Midbrain (tissue), 1 donor: ENCODE measurements around the gene TRIM17.
A peak's percentile ranks its signal among the peaks of the same experiment; 100 is the strongest.

Source experiments
- DNase-seq: peaks from one replicate; lab custom pipeline; 2025; lab: John Stamatoyannopoulos, UW

The TRIM17 gene

GRCh38 chr1:228416217-228416933 is at the start of gene TRIM17:
Gene TRIM17, minus strand, starts transcription at chr1:228416861. Its CDS starts 1,789 bp downstream, at chr1:228415072.
- DNase-seq = no peak

- DNase-seq = no peak
Observed at GRCh38 chr1:228465571-228466146, 49.0 kb upstream of the TRIM17 start.

- no peak for DNase-seq
Observed at GRCh38 chr1:228465141-228465540, 48.5 kb upstream of the TRIM17 start.

- DNase-seq = peak; percentile 87
Observed at GRCh38 chr1:228464487-228464983, 47.9 kb upstream of the TRIM17 start.

- DNase-seq = no peak
Observed at GRCh38 chr1:228463559-228464455, 47.1 kb upstream of the TRIM17 start.

GRCh38 chr1:228463009-228463558 is 46.4 kb upstream of the TRIM17 start:
- DNase-seq = no peak

GRCh38 chr1:228462560-228462959 is 45.9 kb upstream of the TRIM17 start:
- no peak for DNase-seq

GRCh38 chr1:228460821-228461220 is 44.2 kb upstream of the TRIM17 start:
- no peak for DNase-seq

- no peak for DNase-seq
Observed at GRCh38 chr1:228459091-228459993, 42.7 kb upstream of the TRIM17 start.

GRCh38 chr1:228457396-228458176 is 40.9 kb upstream of the TRIM17 start:
- DNase-seq = peak; percentile 94

GRCh38 chr1:228457017-228457395 is 40.3 kb upstream of the TRIM17 start:
- no peak for DNase-seq

GRCh38 chr1:228456252-228457016 is 39.8 kb upstream of the TRIM17 start:
- DNase-seq = no peak

GRCh38 chr1:228455715-228456114 is 39.1 kb upstream of the TRIM17 start:
- no peak for DNase-seq

- DNase-seq = no peak
Observed at GRCh38 chr1:228454238-228454637, 37.6 kb upstream of the TRIM17 start.

GRCh38 chr1:228453614-228454013 is 37.0 kb upstream of the TRIM17 start:
- no peak for DNase-seq

- DNase-seq = no peak
Observed at GRCh38 chr1:228453022-228453560, 36.4 kb upstream of the TRIM17 start.

- DNase-seq = no peak
Observed at GRCh38 chr1:228452194-228453021, 35.7 kb upstream of the TRIM17 start.

- no peak for DNase-seq
Observed at GRCh38 chr1:228450200-228450599, 33.5 kb upstream of the TRIM17 start.
